Stomach (tissue), 9 donors: ENCODE data around the gene WDR7. TPM values are rescaled to one million over a fixed set of nuclear protein-coding genes. Genes with fewer than 3 reads are reported as not detected.

Experiments used
- DNase-seq, 2 donors: peaks; one replicate each; pipeline versions ENCODE4 v3.0.0 to v3.0.0-alpha.2; 2013 to 2019
- H3K27ac ChIP-seq, 5 donors: fragments of 200-600 bp in 4 of 5; sonication (generic) in 4 of 5; one replicate each; pipeline ENCODE4 v1.5.1; 2013 to 2019; ENCODE audit warnings: mild to moderate bottlenecking in 1 of 5, moderate library complexity in 1 of 5
- H3K27me3 ChIP-seq, 3 donors: fragments of 200-600 bp; sonication (generic); one replicate each; pipeline ENCODE4 v1.5.1; 2017 to 2019; ENCODE audit warnings: mixed run types in 1 of 3
- H3K36me3 ChIP-seq, 4 donors: fragments of 200-600 bp; sonication (generic); 1 replicate in 3 of 4; 2 replicates in 1 of 4; pipeline ENCODE4 v1.5.1; 2016 to 2019
- H3K4me1 ChIP-seq, 4 donors: fragments of 200-600 bp; sonication (generic); one replicate each; pipeline ENCODE4 v1.5.1; 2016 to 2019
- H3K4me3 ChIP-seq, 4 donors: fragments of 200-600 bp; sonication (generic) in 3 of 4; one replicate each; pipeline ENCODE4 v1.5.1; 2016 to 2019; ENCODE audit warnings: mild to moderate bottlenecking in 1 of 4
- H3K9me3 ChIP-seq, 4 donors: fragments of 200-600 bp; sonication (generic); one replicate each; pipeline ENCODE4 v1.5.1; 2016 to 2019
- CTCF ChIP-seq, 7 experiments: fragments of 450-650 bp in 4 of 7; fragments of 200-600 bp in 3 of 7; sonication (generic) in 3 of 7; IDR thresholded peaks; one replicate each; pipeline ENCODE4 v1.5.1; 2016 to 2019; ENCODE audit warnings: antibody characterized with exemption in 7 of 7, control low read depth in 2 of 7, mild to moderate bottlenecking in 1 of 7
- EP300 ChIP-seq: sonication (generic); formaldehyde crosslinking; IDR thresholded peaks from one replicate; pipeline ENCODE4 v1.6.1; 2017; ENCODE audit warnings: antibody characterized with exemption
- POLR2A ChIP-seq, 4 donors: fragments of 450-650 bp; IDR thresholded peaks; one replicate each; pipeline ENCODE4 v1.6.1; 2016; ENCODE audit warnings: antibody characterized with exemption in 4 of 4, control low read depth in 2 of 4, mild to moderate bottlenecking in 1 of 4, moderate library complexity in 1 of 4
- POLR2AphosphoS5 ChIP-seq, 3 donors: sonication (generic); formaldehyde crosslinking; IDR thresholded peaks; one replicate each; pipeline ENCODE4 v1.6.1; 2016; ENCODE audit warnings: antibody characterized with exemption in 3 of 3
- WGBS, 5 donors: extraction: QIAGEN DNeasy Blood & Tissue Kit in 3 of 5; methylation state at CpG; one replicate each; pipeline versions ENCODE4 v1.1.5 to v1.1.7; 2013 to 2018; 5-methylcytosine and 5-hydroxymethylcytosine counted together
- intact Hi-C: fragments of 100-400 bp; cut with DNase I; formaldehyde crosslinking; loops from one replicate; pipeline ENCODE4 v1.15.1; 2023; ENCODE audit warnings: low total_unique reads
- polyA plus RNA-seq, 3 donors: library from polyadenylated mRNA; stranded (reverse); fragments of 200-250 nt; gene quantifications; one replicate each; pipeline ENCODE4 v1.2.3, GENCODE V29; 2013
- total RNA-seq, 5 donors: library from RNA; depleted of rRNA; stranded (reverse); fragments of >200 nt; gene quantifications; one replicate each; pipeline versions ENCODE4 v1.1.0 to v1.2.3, GENCODE V29; 2014 to 2016
- donor health status: healthy with polysubstance abuse.
- donor health status: Bipolar disorder and iron deficiency.
- donor health status: healthy.

WDR7 gene
- total and polyA plus RNA-seq, 8 donors: 1.7 to 250 (median 47.2) TPM

- TF ChIP-seq CTCF (IDR thresholded peaks at IDR 0.05) (no peak), POLR2A (IDR thresholded peaks at IDR 0.05) (no peak), EP300 (no peak), POLR2AphosphoS5 (IDR thresholded peaks at IDR 0.05) (no peak)
- DNase-seq: no peak
- Histone ChIP-seq H3K27ac (no peak overlapping the region), H3K27me3 (no peaks in the 10 kb centered on the region), H3K4me3 (no peak overlapping the region), H3K36me3 (peaks cover 0 to 5% (median 0%) of the 10 kb centered on the region in 4 donors), H3K9me3 (no peaks in the 10 kb centered on the region), H3K4me1 (peaks cover 0 to 2% (median 0%) of the 10 kb centered on the region in 4 donors)
- intact Hi-C loops: no loop called here
- WGBS, 5 donors: 65 to 78% (median 74%) methylated on average over 5 of the region's 5 CpGs
These were observed 11.3 kb downstream of the WDR7 start for GRCh38 chr18:56662502-56662901.

- Histone ChIP-seq H3K36me3 (peaks cover 0 to 5% (median 0%) of the 10 kb centered on the region in 4 donors), H3K4me1 (peaks cover 0 to 3% (median 0%) of the 10 kb centered on the region in 4 donors), H3K27ac (no peak overlapping the region), H3K27me3 (no peaks in the 10 kb centered on the region), H3K9me3 (no peaks in the 10 kb centered on the region), H3K4me3 (no peak overlapping the region)
- 73 to 90% (median 80%) methylated on average over 2 of the region's 2 CpGs for WGBS, 5 donors
- DNase-seq: no peak
- no peak for TF ChIP-seq POLR2AphosphoS5 (IDR thresholded peaks at IDR 0.05)
- intact Hi-C loops: no loop called here
These were observed 11.7 kb downstream of the WDR7 start for GRCh38 chr18:56662902-56663301.

GRCh38 chr18:56672391-56672790 is 21.2 kb downstream of the WDR7 start:
- WGBS, 5 donors: 75 to 82% (median 81%) methylated on average over 8 of the region's 8 CpGs
- Histone ChIP-seq H3K4me1 (peaks cover 0 to 8% (median 3%) of the 10 kb centered on the region in 4 donors), H3K36me3 (peaks cover 0 to 17% (median 14%) of the 10 kb centered on the region in 4 donors), H3K4me3 (no peak overlapping the region), H3K27me3 (no peaks in the 10 kb centered on the region), H3K27ac (no peak overlapping the region), H3K9me3 (no peaks in the 10 kb centered on the region)
- no peak for DNase-seq
- TF ChIP-seq POLR2AphosphoS5 (IDR thresholded peaks at IDR 0.05) (no peak), POLR2A (IDR thresholded peaks at IDR 0.05) (no peak), EP300 (no peak), CTCF (IDR thresholded peaks at IDR 0.05) (no peak)
- intact Hi-C loops: no loop called here

GRCh38 chr18:56672981-56673380 is 21.8 kb downstream of the WDR7 start:
- H3K36me3 ChIP-seq: peaks cover 0 to 17% (median 14%) of the 10 kb centered on the region in 4 donors
- no peak overlapping the region for H3K4me3 ChIP-seq
- DNase-seq: no peak
- no peak overlapping the region for H3K27ac ChIP-seq
- TF ChIP-seq POLR2A (IDR thresholded peaks at IDR 0.05): no peak
- no peak for TF ChIP-seq CTCF (IDR thresholded peaks at IDR 0.05)
- TF ChIP-seq EP300: no peak
- no peak for TF ChIP-seq POLR2AphosphoS5 (IDR thresholded peaks at IDR 0.05)
- intact Hi-C loops: no loop called here
- no peaks in the 10 kb centered on the region for H3K9me3 ChIP-seq
- H3K27me3 ChIP-seq: no peaks in the 10 kb centered on the region
- H3K4me1 ChIP-seq: peaks cover 0 to 6% (median 3%) of the 10 kb centered on the region in 4 donors
- 79 to 87% (median 82%) methylated on average over 3 of the region's 3 CpGs for WGBS, 5 donors

- no peaks in the 10 kb centered on the region for H3K9me3 ChIP-seq
- DNase-seq: no peak
- H3K27me3 ChIP-seq: no peaks in the 10 kb centered on the region
- WGBS, 5 donors: 62 to 85% (median 80%) methylated on average over 2 of the region's 2 CpGs
- no peak for TF ChIP-seq POLR2A (IDR thresholded peaks at IDR 0.05)
- TF ChIP-seq CTCF (IDR thresholded peaks at IDR 0.05): no peak
- no peak for TF ChIP-seq EP300
- no peak for TF ChIP-seq POLR2AphosphoS5 (IDR thresholded peaks at IDR 0.05)
- no peak overlapping the region for H3K4me3 ChIP-seq
- no peak overlapping the region for H3K27ac ChIP-seq
- H3K4me1 ChIP-seq: peaks cover 0 to 6% (median 0%) of the 10 kb centered on the region in 4 donors
- peaks cover 0 to 17% (median 14%) of the 10 kb centered on the region in 4 donors for H3K36me3 ChIP-seq
- intact Hi-C loops: no loop called here
These were observed 25.5 kb downstream of the WDR7 start for GRCh38 chr18:56676639-56677038.
